Measurements from ENCODE around the gene CGB7. TPM values are rescaled to one million over a fixed set of nuclear protein-coding genes. Genes with fewer than 3 reads are reported as not detected.

Gene CGB7
- polyA plus RNA-seq, 4 donors: 0.03 to 0.13 TPM; not detected in 2

DNA sequence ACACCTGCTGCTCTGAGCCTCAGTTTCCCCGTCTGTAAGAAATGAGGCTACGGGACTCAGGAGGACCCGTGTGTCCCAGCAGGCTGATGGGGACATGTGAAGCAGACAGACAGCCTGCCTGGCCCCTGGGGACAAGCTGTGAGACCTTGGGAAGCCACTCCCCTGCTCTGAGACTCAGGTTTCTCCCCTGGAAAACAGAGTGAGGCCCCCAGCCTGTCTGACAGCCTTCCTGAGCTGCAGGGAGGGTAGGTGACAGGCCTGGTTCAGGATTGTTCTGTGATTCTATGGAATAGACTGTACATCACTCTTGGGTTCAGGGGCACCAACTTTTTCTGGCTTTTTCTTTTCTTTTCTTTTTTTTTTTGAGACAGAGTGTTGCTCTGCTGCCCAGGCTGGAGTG lies 10.0 kb upstream of the CGB7 start:
- peaks cover 3 to 77% (median 28%) of the 10 kb centered on the region in 3 donors for H3K27me3 ChIP-seq (ENCODE audit: control insufficient read depth in 3 of 3, insufficient read depth in 3 of 3, low read length in 3 of 3)
- no peaks in the 10 kb centered on the region for H3K36me3 ChIP-seq (ENCODE audit: control insufficient read depth in 3 of 3, insufficient read depth in 2 of 3, low read depth in 1 of 3, low read length in 3 of 3)
- H3K4me3 ChIP-seq (ENCODE audit: low read depth in 1 of 3, low read length in 3 of 3): no peak overlapping the region
- DNase-seq (no peak), FAIRE-seq (no peak)
- WGBS, 3 donors: 59 to 62% (median 60%) methylated on average over 3 of the region's 3 CpGs
- no peak overlapping the region for H3K27ac ChIP-seq (ENCODE audit: low read depth in 1 of 3, low read length in 2 of 3)
- H3K9me3 ChIP-seq (ENCODE audit: control insufficient read depth in 2 of 2, insufficient read depth in 1 of 2, low read depth in 1 of 2, low read length in 1 of 2): peaks cover 0 to 7% of the 10 kb centered on the region in 2 donors
- no peaks in the 10 kb centered on the region for H3K4me1 ChIP-seq (ENCODE audit: control insufficient read depth in 3 of 3, insufficient read depth in 2 of 3, low read depth in 1 of 3, low read length in 2 of 3)

DNA sequence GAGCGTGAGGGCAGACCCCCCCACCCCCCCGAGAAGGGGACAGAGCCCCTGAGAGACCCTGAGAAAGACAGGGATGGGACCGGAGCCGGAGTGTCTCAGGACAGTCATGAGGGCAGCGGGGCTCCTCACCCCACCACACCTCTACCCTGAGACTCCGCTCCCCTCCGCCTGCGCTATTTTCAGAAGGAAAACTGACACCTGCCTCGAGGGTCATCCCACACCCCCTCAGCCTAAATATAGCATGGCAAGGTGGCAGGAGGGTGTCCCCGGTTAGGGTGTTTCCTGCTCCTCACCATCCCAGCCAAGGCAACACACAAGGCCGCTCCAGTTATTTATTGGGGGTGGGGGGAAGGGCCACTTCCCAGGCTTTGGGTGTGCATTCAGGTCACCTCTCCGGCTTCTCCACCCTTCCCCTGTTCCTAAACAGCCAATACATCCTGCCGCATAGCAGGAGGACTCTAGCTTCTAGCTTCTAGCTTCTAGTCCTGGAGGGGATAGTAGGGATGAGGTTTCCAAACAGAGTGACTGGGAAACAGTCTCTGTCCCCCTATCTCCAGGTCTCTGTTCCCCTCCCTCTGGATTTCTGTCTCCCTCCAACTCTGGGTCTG lies 8.5 kb upstream of the CGB7 start:
- H3K4me1 ChIP-seq (ENCODE audit: control insufficient read depth in 3 of 3, insufficient read depth in 2 of 3, low read depth in 1 of 3, low read length in 2 of 3): no peaks in the 10 kb centered on the region
- no peak overlapping the region for H3K4me3 ChIP-seq (ENCODE audit: low read depth in 1 of 3, low read length in 3 of 3)
- H3K9me3 ChIP-seq (ENCODE audit: control insufficient read depth in 2 of 2, insufficient read depth in 1 of 2, low read depth in 1 of 2, low read length in 1 of 2): peaks cover 0 to 7% of the 10 kb centered on the region in 2 donors
- DNase-seq: no peak
- FAIRE-seq: no peak
- peaks cover 0 to 82% (median 20%) of the 10 kb centered on the region in 3 donors for H3K27me3 ChIP-seq (ENCODE audit: control insufficient read depth in 3 of 3, insufficient read depth in 3 of 3, low read length in 3 of 3)
- 36 to 47% (median 37%) methylated on average over 10 to 13 of the region's 13 CpGs for WGBS, 3 donors
- H3K27ac ChIP-seq (ENCODE audit: low read depth in 1 of 3, low read length in 2 of 3): no peak overlapping the region
- no peaks in the 10 kb centered on the region for H3K36me3 ChIP-seq (ENCODE audit: control insufficient read depth in 3 of 3, insufficient read depth in 2 of 3, low read depth in 1 of 3, low read length in 3 of 3)

DNA sequence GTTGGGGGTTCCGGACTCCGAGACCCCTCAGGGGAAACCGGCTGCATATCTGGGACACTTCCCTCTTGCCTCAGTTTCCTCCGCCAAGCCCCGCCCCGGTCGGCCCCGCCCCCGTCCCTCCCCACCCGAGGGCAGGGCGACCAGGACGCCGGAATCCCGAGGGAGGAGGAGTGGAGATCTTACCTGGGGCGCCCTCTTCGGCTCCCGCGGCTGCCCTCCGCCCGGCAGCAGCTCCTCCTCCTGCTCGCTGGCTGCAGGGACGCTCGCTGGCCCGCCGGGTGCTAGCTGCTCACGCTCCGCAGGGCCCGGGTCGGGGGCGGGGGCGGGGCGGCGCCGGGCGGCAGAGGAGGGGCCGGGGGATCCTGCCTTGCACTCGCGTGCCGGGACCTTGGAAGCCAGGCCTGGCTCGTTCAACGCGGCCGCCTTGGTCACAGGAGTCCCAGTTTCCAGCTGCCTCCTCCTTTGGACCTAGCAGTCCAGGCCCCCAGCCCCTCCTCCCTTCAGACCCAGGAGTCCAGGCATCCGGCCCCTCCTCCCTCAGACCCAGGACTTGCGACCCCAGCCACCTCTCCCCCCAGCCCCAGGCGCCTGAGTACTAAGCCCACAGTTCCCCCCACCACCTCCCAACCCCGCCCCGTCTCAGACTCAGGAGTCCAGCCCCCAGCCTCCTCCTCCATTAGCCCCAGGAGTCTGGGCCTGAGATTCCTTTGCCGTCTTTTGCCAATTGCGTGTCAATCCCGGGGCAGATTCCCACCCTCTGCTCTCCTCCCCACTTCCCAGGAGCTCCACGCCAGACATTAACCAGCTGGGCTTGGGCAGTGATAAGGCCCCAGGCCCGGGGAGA lies 7.4 kb upstream of the CGB7 start, which contains the start of gene NTF4:
Gene NTF4 (minus strand): TSS at position 51 of the 844 bp plus-strand sequence. CDS start 2,821 bp downstream, outside the sequence.
- FAIRE-seq (no peak), DNase-seq (peak in 1 of 2 donors; percentile 27)
- H3K27me3 ChIP-seq (ENCODE audit: control insufficient read depth in 3 of 3, insufficient read depth in 3 of 3, low read length in 3 of 3): peaks cover 0 to 76% (median 18%) of the 10 kb centered on the region in 3 donors
- 3 to 7% (median 4%) methylated on average over 33 to 53 of the region's 53 CpGs for WGBS, 3 donors
- no peak within 1 kb of the TSS for H3K27ac ChIP-seq (ENCODE audit: low read depth in 1 of 3, low read length in 2 of 3)
- peak within 1 kb of the TSS in 2 of 3 donors; percentile 7 to 17 for H3K4me3 ChIP-seq (ENCODE audit: low read depth in 1 of 3, low read length in 3 of 3)
- H3K36me3 ChIP-seq (ENCODE audit: control insufficient read depth in 3 of 3, insufficient read depth in 2 of 3, low read depth in 1 of 3, low read length in 3 of 3): no peaks in the 10 kb centered on the region
- H3K4me1 ChIP-seq (ENCODE audit: control insufficient read depth in 3 of 3, insufficient read depth in 2 of 3, low read depth in 1 of 3, low read length in 2 of 3): no peaks in the 10 kb centered on the region
- no peaks in the 10 kb centered on the region for H3K9me3 ChIP-seq (ENCODE audit: control insufficient read depth in 2 of 2, insufficient read depth in 1 of 2, low read depth in 1 of 2, low read length in 1 of 2)

DNA sequence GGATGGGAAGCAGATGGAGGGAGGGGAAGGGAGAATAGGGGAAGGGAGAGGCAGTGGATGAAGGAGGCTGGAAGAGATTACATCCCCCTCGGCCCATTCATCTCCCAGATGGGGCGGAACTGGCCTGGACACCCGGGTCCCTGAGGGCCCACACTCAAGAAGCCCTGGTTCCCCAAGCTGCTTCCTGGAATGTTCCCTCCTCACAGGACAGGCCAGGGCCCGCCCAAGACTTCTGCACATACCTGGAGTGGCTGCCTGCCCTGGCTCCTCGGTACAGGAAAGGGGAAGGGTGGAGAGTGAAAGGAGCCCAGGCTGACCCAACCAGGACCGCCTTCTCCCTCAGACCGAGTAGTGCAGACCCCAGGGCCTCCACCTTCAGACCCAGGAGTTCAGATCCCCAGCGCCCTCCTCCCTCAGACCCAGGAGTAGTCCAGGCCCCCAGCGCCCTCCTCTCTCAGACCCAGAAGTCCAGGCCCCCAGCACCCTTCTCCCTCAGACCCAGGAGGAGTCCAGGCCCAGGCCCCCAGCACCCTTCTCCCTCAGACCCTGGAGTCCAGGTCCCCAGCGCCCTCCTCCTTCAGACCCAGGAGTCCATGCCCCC lies 6.6 kb upstream of the CGB7 start:
- no peak for FAIRE-seq
- no peaks in the 10 kb centered on the region for H3K36me3 ChIP-seq (ENCODE audit: control insufficient read depth in 3 of 3, insufficient read depth in 2 of 3, low read depth in 1 of 3, low read length in 3 of 3)
- H3K4me1 ChIP-seq (ENCODE audit: control insufficient read depth in 3 of 3, insufficient read depth in 2 of 3, low read depth in 1 of 3, low read length in 2 of 3): no peaks in the 10 kb centered on the region
- H3K9me3 ChIP-seq (ENCODE audit: control insufficient read depth in 2 of 2, insufficient read depth in 1 of 2, low read depth in 1 of 2, low read length in 1 of 2): no peaks in the 10 kb centered on the region
- peaks cover 0 to 76% (median 18%) of the 10 kb centered on the region in 3 donors for H3K27me3 ChIP-seq (ENCODE audit: control insufficient read depth in 3 of 3, insufficient read depth in 3 of 3, low read length in 3 of 3)
- WGBS, 3 donors: 40 to 51% (median 51%) methylated on average over 7 to 10 of the region's 10 CpGs
- H3K4me3 ChIP-seq (ENCODE audit: low read depth in 1 of 3, low read length in 3 of 3): no peak overlapping the region
- no peak for DNase-seq
- H3K27ac ChIP-seq (ENCODE audit: low read depth in 1 of 3, low read length in 2 of 3): no peak overlapping the region

DNA sequence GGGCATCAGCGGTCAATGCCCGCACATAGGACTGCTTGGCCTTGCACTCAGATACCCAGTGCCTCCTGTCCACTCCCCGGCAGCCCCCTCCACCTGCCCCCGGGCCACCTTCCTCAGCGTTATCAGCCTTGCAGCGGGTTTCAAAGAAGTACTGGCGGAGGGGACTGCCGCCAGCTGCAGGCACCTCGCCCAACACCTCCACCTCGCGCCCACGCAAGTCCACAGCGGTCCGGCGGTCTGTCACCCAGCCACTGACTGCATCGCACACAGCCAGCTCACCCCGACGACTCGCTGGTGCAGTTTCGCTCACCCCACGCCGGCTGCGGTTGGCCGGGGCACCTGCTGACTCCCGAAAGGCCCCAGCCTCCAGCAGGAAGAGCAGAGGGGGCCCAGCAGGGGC lies 3.9 kb upstream of the CGB7 start:
- Histone ChIP-seq H3K36me3 (ENCODE audit: control insufficient read depth in 3 of 3, insufficient read depth in 2 of 3, low read depth in 1 of 3, low read length in 3 of 3) (no peaks in the 10 kb centered on the region), H3K27me3 (ENCODE audit: control insufficient read depth in 3 of 3, insufficient read depth in 3 of 3, low read length in 3 of 3) (peaks cover 0 to 87% (median 18%) of the 10 kb centered on the region in 3 donors), H3K4me3 (ENCODE audit: low read depth in 1 of 3, low read length in 3 of 3) (no peak overlapping the region), H3K27ac (ENCODE audit: low read depth in 1 of 3, low read length in 2 of 3) (no peak overlapping the region), H3K9me3 (ENCODE audit: control insufficient read depth in 2 of 2, insufficient read depth in 1 of 2, low read depth in 1 of 2, low read length in 1 of 2) (peaks cover 0 to 2% of the 10 kb centered on the region in 2 donors), H3K4me1 (ENCODE audit: control insufficient read depth in 3 of 3, insufficient read depth in 2 of 3, low read depth in 1 of 3, low read length in 2 of 3) (peaks cover 0 to 15% (median 2%) of the 10 kb centered on the region in 3 donors)
- FAIRE-seq: no peak
- 49 to 62% (median 58%) methylated on average over 19 to 25 of the region's 25 CpGs for WGBS, 3 donors
- DNase-seq: no peak

DNA sequence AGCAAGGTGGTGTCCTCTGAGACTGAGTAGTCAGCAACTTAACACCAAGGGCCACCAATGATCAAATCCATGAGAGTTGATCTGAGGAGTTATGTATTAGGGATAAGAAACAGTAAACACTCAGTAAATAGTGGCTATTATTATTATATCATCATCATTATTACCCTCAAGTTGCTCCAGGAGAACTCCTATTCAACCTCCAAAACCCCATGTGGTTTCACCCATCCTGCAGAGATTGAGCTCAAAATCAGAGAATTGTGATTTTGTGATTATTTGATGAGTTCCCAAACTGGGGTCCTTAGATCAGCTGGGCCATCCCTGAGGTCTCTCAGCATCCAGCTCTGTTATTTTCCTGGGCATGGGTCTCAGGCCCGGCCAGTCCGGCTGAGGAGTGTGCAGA lies 3.5 kb upstream of the CGB7 start:
- FAIRE-seq: no peak
- Histone ChIP-seq H3K9me3 (ENCODE audit: control insufficient read depth in 2 of 2, insufficient read depth in 1 of 2, low read depth in 1 of 2, low read length in 1 of 2) (peaks cover 0 to 2% of the 10 kb centered on the region in 2 donors), H3K4me3 (ENCODE audit: low read depth in 1 of 3, low read length in 3 of 3) (no peak overlapping the region), H3K27me3 (ENCODE audit: control insufficient read depth in 3 of 3, insufficient read depth in 3 of 3, low read length in 3 of 3) (peaks cover 0 to 87% (median 15%) of the 10 kb centered on the region in 3 donors), H3K4me1 (ENCODE audit: control insufficient read depth in 3 of 3, insufficient read depth in 2 of 3, low read depth in 1 of 3, low read length in 2 of 3) (peaks cover 0 to 17% (median 2%) of the 10 kb centered on the region in 3 donors), H3K36me3 (ENCODE audit: control insufficient read depth in 3 of 3, insufficient read depth in 2 of 3, low read depth in 1 of 3, low read length in 3 of 3) (no peaks in the 10 kb centered on the region), H3K27ac (ENCODE audit: low read depth in 1 of 3, low read length in 2 of 3) (no peak overlapping the region)
- WGBS, 3 donors: 92 to 96% (median 94%) methylated on average over 2 of the region's 2 CpGs
- no peak for DNase-seq

DNA sequence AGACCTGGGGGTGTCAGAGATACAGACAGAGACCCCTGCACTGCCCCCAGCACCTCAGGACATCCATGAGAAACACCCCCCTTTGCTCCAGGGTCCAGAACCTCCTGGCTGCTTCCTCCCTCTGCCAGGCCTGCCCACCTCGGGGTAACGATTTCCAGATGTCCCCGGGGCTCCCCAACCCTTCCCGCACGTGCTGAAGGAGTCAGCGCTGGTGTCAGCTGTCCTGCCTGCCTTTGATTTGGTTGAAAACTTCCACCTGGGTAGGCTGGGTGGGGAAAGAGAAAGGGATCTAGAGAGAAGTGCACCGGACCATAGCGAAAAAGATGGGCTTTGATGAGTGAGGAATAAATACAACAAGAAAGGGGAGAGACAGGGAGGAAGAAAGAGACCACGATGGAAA lies 1.5 kb upstream of the CGB7 start:
- peaks cover 0 to 17% (median 2%) of the 10 kb centered on the region in 3 donors for H3K4me1 ChIP-seq (ENCODE audit: control insufficient read depth in 3 of 3, insufficient read depth in 2 of 3, low read depth in 1 of 3, low read length in 2 of 3)
- H3K27ac ChIP-seq (ENCODE audit: low read depth in 1 of 3, low read length in 2 of 3): no peak overlapping the region
- no peak overlapping the region for H3K4me3 ChIP-seq (ENCODE audit: low read depth in 1 of 3, low read length in 3 of 3)
- peaks cover 0 to 2% of the 10 kb centered on the region in 2 donors for H3K9me3 ChIP-seq (ENCODE audit: control insufficient read depth in 2 of 2, insufficient read depth in 1 of 2, low read depth in 1 of 2, low read length in 1 of 2)
- no peak for FAIRE-seq
- H3K36me3 ChIP-seq (ENCODE audit: control insufficient read depth in 3 of 3, insufficient read depth in 2 of 3, low read depth in 1 of 3, low read length in 3 of 3): no peaks in the 10 kb centered on the region
- H3K27me3 ChIP-seq (ENCODE audit: control insufficient read depth in 3 of 3, insufficient read depth in 3 of 3, low read length in 3 of 3): peaks cover 0 to 79% (median 10%) of the 10 kb centered on the region in 3 donors
- 54 to 68% (median 62%) methylated on average over 9 of the region's 9 CpGs for WGBS, 3 donors
- DNase-seq: no peak

DNA sequence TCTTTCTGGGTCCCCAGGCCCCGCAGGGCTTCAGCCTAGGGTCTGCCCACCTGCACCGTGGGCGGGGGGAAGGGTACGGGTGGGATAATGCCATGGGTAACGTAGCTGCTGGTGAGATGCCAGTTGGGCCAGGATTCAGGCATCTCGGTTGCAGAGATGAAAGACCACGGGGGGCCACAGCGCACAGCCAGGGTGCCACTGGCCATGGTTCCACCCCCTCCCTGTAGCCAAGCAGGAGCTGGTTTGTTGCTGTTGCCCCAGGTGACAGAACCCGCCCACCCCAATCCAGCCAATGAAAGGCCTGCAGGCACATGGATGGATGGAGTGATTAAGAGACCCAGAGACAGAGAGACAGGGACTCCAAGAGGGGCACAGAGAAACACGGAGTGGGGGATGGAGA lies 1.0 kb upstream of the CGB7 start:
- no peak for FAIRE-seq
- Histone ChIP-seq H3K4me3 (ENCODE audit: low read depth in 1 of 3, low read length in 3 of 3) (no peak overlapping the region), H3K27ac (ENCODE audit: low read depth in 1 of 3, low read length in 2 of 3) (no peak overlapping the region), H3K36me3 (ENCODE audit: control insufficient read depth in 3 of 3, insufficient read depth in 2 of 3, low read depth in 1 of 3, low read length in 3 of 3) (no peaks in the 10 kb centered on the region), H3K4me1 (ENCODE audit: control insufficient read depth in 3 of 3, insufficient read depth in 2 of 3, low read depth in 1 of 3, low read length in 2 of 3) (peaks cover 0 to 17% (median 2%) of the 10 kb centered on the region in 3 donors), H3K27me3 (ENCODE audit: control insufficient read depth in 3 of 3, insufficient read depth in 3 of 3, low read length in 3 of 3) (peaks cover 0 to 74% (median 10%) of the 10 kb centered on the region in 3 donors), H3K9me3 (ENCODE audit: control insufficient read depth in 2 of 2, insufficient read depth in 1 of 2, low read depth in 1 of 2, low read length in 1 of 2) (peaks cover 0 to 2% of the 10 kb centered on the region in 2 donors)
- whole genome bisulfite sequencing, 3 donors: 32 to 45% (median 41%) methylated on average over 10 of the region's 10 CpGs
- DNase-seq: no peak
